Measurements from ENCODE around the gene LTV1.

LTV1 gene

DNA sequence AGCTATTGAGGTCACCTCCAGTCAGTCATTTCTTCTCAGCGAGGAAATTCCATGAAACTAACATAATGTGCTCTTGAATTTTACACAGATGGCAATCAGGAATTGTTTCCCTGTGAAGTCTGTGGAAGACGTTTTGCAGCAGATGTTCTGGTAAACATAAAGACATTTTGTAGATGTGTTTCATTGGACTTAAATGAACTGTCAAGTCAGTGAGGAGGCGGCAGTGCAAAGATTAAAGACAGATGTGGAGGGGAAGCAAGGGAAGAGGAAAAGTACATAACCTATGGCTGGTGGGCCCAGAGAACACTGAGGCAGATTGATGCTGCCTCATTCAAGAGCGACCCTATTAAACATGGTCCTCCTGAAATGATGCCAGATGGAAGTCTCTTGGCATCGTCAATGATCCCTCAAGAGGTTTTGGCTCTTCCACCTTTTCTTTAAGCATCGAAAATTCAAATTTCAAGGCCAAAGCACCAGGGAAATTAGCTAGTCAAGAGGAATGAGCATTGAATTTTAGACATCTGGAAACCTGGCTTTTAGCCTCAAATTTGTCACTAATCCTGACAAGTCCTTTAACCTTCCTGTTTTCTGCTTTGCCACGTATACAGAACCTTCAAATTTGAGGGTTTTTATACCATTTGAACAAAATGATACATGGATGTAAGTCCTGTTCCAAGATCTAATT is 41.2 kb downstream of the LTV1 start:
- DNase-seq (ENCODE audit: low spot score): no peak

- DNase-seq (ENCODE audit: low spot score): no peak
Observed at GRCh38 chr6:143885116-143885515, 42.0 kb downstream of the LTV1 start.

- DNase-seq (ENCODE audit: low spot score): no peak
Observed at GRCh38 chr6:143894655-143895054, 51.5 kb downstream of the LTV1 start.

GRCh38 chr6:143896126-143896860 is 53.2 kb downstream of the LTV1 start:
- DNase-seq (ENCODE audit: low spot score): no peak

- DNase-seq (ENCODE audit: low spot score): no peak
Observed at GRCh38 chr6:143900358-143900757, 57.2 kb downstream of the LTV1 start.

DNA sequence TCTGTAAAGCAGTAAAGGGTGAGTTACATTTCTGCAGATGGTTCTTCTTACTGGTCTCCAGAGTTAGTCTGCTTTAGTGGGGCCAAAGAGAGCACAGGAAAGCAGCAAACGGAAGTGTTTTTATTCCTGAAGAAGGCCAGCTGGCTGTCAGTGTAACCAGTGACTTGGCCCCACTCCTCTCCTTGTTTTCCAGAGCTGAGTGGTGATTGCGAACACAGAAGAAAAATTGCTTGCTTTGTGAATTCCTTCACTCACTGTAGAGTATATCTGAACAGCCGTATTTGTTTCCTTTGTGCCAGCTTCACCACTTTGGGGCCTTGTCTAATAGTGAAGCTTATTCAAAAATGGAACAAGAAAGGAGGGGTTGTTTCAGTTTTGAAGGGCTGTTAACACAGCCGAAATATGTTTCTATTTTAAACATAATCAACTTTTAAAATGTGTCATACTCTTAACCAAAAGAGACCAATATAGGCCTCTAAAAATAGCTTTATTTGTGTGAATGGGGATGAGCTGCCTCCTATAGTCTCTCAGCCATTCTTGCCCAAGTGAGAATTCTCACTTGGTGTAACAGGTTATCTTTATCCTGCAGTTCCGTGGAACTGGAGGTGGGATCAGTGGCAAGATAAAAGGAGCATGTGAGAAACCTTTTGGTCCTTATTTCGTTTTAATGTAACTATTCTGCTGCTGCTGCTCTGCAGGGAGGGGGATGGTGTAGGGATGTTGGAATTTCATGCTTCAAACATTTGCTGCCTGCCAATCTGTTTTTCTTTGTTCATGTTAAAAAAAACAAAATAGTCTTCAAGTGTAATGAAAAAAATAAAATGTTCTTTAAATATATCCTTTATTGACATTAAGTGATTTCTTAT is 59.0 kb downstream of the LTV1 start:
- DNase-seq (ENCODE audit: low spot score): no peak

GRCh38 chr6:143902827-143903226 is 59.7 kb downstream of the LTV1 start:
- no peak for DNase-seq (ENCODE audit: low spot score)

GRCh38 chr6:143911028-143911427 is 67.9 kb downstream of the LTV1 start:
- no peak for DNase-seq (ENCODE audit: low spot score)

DNA sequence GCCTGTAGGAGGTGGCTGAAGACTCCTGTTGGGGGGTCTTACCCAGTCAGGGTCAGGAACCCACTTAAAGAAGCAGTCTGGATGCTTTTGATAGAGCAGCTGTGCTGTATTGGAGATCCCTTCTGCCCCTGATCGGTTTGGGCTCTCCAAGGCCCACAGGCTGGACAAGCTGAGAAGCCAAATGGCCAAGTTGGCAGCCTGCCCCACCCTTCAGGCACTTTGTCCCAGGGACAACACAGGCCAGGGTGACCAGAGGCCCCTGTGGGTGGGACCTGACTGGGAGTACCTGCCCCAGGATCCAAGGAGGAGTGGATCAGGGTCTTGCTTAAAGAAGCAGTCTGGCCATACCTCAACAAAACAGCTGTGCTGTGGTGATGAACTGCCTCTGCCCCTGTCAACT is 69.5 kb downstream of the LTV1 start:
- no peak for DNase-seq (ENCODE audit: low spot score)

Small RNA genes within 50 kb of the gene (small RNA-seq; reads per million reads assigned to genes)
- gene ZC2HC1B: 0 reads per million in 2 experiments
